A549 (cell line): ENCODE measurements around the gene MT1E. TPM values are rescaled to one million over a fixed set of nuclear protein-coding genes. Genes with fewer than 3 reads are reported as not detected.
A peak's percentile ranks its signal among the peaks of the same experiment; 100 is the strongest.

Experiments
- ATAC-seq, 2 experiments: fragments of 200-7000 bp in 1 of 2; fragments of >200 bp in 1 of 2; cut with Nextera tagmentation in 1 of 2; cut with Tn5 transposase in 1 of 2; 3 replicates each; pipeline versions ENCODE4 v1.8.0 to v1.9.1; 2018 to 2020; ENCODE audit warnings: mild to moderate bottlenecking in 1 of 2, moderate library complexity in 1 of 2
- CTCF ChIA-PET: fragments of 300-600 bp; sonication (Branson Sonifier 250); formaldehyde crosslinking; extraction: SDS; loops from one replicate; lab custom pipeline; 2021; ENCODE audit warnings: antibody characterized with exemption, inconsistent platforms; lab: Yijun Ruan, JAX
- POLR2A ChIA-PET: fragments of 350-600 bp; formaldehyde crosslinking; extraction: SDS; loops from one replicate; lab custom pipeline; 2021; ENCODE audit warnings: antibody characterized with exemption, inconsistent platforms; lab: Yijun Ruan, JAX
- DNase-seq, 2 experiments: peaks; one replicate each; pipeline versions ENCODE4 v3.0.0 to v3.0.0-alpha.2; 2011 to 2016; ENCODE audit warnings: low read depth in 1 of 2, low spot score in 1 of 2
- FAIRE-seq: peaks from 2 replicates; lab custom pipeline; 2011; peaks lifted over from hg19 to GRCh38; lab: Jason Lieb, UNC
- H3K27ac ChIP-seq, 2 experiments: fragments of >200 bp; sonication (Bioruptor Twin); formaldehyde crosslinking; 3 replicates each; pipeline ENCODE4 v1.5.1; 2016 to 2017
- H3K4me1 ChIP-seq: fragments of >200 bp; sonication (Bioruptor Twin); formaldehyde crosslinking; 3 replicates; pipeline ENCODE4 v1.6.1; 2016
- H3K4me2 ChIP-seq: fragments of >200 bp; sonication (Bioruptor Twin); formaldehyde crosslinking; 3 replicates; pipeline ENCODE4 v1.6.1; 2016
- H3K4me3 ChIP-seq: fragments of >200 bp; sonication (Bioruptor Twin); formaldehyde crosslinking; 3 replicates; pipeline ENCODE4 v1.5.1; 2016
- H3K9me3 ChIP-seq: fragments of >200 bp; sonication (Bioruptor Twin); formaldehyde crosslinking; 3 replicates; pipeline ENCODE4 v1.6.1; 2016
- CBX2 ChIP-seq: fragments of 200-600 bp; sonication (generic); IDR thresholded peaks from 2 replicates; pipeline ENCODE4 v1.6.1; 2016; ENCODE audit warnings: low read depth, mild to moderate bottlenecking, borderline replicate concordance
- CEBPB ChIP-seq, 2 experiments: fragments of >200 bp in 1 of 2; sonication (Bioruptor Twin) in 1 of 2; formaldehyde crosslinking in 1 of 2; IDR thresholded peaks; 2 replicates each; pipeline ENCODE4 v1.6.1; 2012 to 2016
- CHD4 ChIP-seq: fragments of 200-600 bp; sonication (generic); IDR thresholded peaks from 2 replicates; pipeline ENCODE4 v1.6.1; 2016; ENCODE audit warnings: antibody characterized with exemption, mild to moderate bottlenecking, borderline replicate concordance
- FOSL2 ChIP-seq, 2 experiments: fragments of 450-650 bp in 1 of 2; fragments of >200 bp in 1 of 2; sonication (Bioruptor Twin) in 1 of 2; formaldehyde crosslinking; IDR thresholded peaks; 2 replicates each; pipeline versions ENCODE4 v1.5.0 to v1.6.1; 2016 to 2020; ENCODE audit warnings: mild to moderate bottlenecking in 1 of 2, moderate library complexity in 1 of 2
- HES2 ChIP-seq: fragments of >200 bp; sonication (Bioruptor Twin); formaldehyde crosslinking; IDR thresholded peaks from 2 replicates; pipeline ENCODE4 v1.6.1; 2016
- HEYL ChIP-seq: fragments of 250-450 bp; sonication (Bioruptor Pico); IDR thresholded peaks from 2 replicates; pipeline ENCODE4 v1.8.0; 2021; ENCODE audit warnings: mild to moderate bottlenecking, moderate library complexity
- HOXB13 ChIP-seq: fragments of 250-450 bp; sonication (Bioruptor Pico); IDR thresholded peaks from 2 replicates; pipeline ENCODE4 v1.5.0; 2020; ENCODE audit warnings: low read depth, mild to moderate bottlenecking, moderate library complexity
- JUN ChIP-seq, 2 experiments: fragments of >200 bp; sonication (Bioruptor Twin); formaldehyde crosslinking; IDR thresholded peaks; 2 replicates in 1 of 2; 3 replicates in 1 of 2; pipeline ENCODE4 v1.6.1; 2016 to 2017
- KDM5A ChIP-seq: fragments of 200-600 bp; sonication (generic); IDR thresholded peaks from 2 replicates; pipeline ENCODE4 v1.6.1; 2016; ENCODE audit warnings: antibody characterized with exemption, mild to moderate bottlenecking
- MAFK ChIP-seq: fragments of 450-650 bp; IDR thresholded peaks from 2 replicates; pipeline ENCODE4 v1.6.1; 2014; ENCODE audit not compliant: partially characterized antibody
- NFE2L2 ChIP-seq: fragments of 150-350 bp; conservative IDR thresholded peaks from 2 replicates; pipeline ENCODE4 v1.6.1; 2014; ENCODE audit warnings: low read length
- PHF8 ChIP-seq: fragments of 200-600 bp; sonication (generic); IDR thresholded peaks from 2 replicates; pipeline ENCODE4 v1.6.1; 2016; ENCODE audit warnings: low read depth, mild to moderate bottlenecking, antibody characterized with exemption, moderate library complexity, borderline replicate concordance
- POLR2A ChIP-seq: IDR thresholded peaks from 2 replicates; pipeline ENCODE4 v1.6.1; 2012; ENCODE audit warnings: mild to moderate bottlenecking, low read length
- POLR2AphosphoS2 ChIP-seq: conservative IDR thresholded peaks from 2 replicates; pipeline ENCODE4 v1.6.1; 2012; ENCODE audit warnings: low read length, improper control_type of control experiment, inconsistent platforms
- RAD21 ChIP-seq, 2 experiments: fragments of >200 bp in 1 of 2; sonication (Bioruptor Twin) in 1 of 2; formaldehyde crosslinking in 1 of 2; IDR thresholded peaks in 1 of 2; conservative IDR thresholded peaks in 1 of 2; 2 replicates in 1 of 2; 3 replicates in 1 of 2; pipeline ENCODE4 v1.6.1; 2012 to 2018; ENCODE audit warnings: inconsistent platforms in 1 of 2
- RCOR1 ChIP-seq: fragments of 150-350 bp; IDR thresholded peaks from 2 replicates; pipeline ENCODE4 v1.6.1; 2014; ENCODE audit warnings: antibody characterized with exemption, low read length, low read depth
- SMC3 ChIP-seq: fragments of >200 bp; sonication (Bioruptor Twin); formaldehyde crosslinking; IDR thresholded peaks from 3 replicates; pipeline ENCODE4 v1.6.1; 2018; ENCODE audit warnings: inconsistent platforms
- TP53 ChIP-seq: fragments of 250-450 bp; sonication (Bioruptor Pico); IDR thresholded peaks from 2 replicates; pipeline ENCODE4 v1.5.0; 2021; ENCODE audit warnings: mild to moderate bottlenecking, moderate library complexity
- USF2 ChIP-seq: fragments of 450-650 bp; IDR thresholded peaks from 2 replicates; pipeline ENCODE4 v1.6.1; 2014; ENCODE audit warnings: antibody characterized with exemption
- WGBS: methylation state at CpG from one replicate; pipeline ENCODE4 v1.1.6; 2017; ENCODE audit errors: missing lambda C conversion rate; 5-methylcytosine and 5-hydroxymethylcytosine counted together
- polyA plus RNA-seq, 4 experiments: library from polyadenylated mRNA; depleted of rRNA in 3 of 4; stranded (reverse); fragments of >200 nt; fragmentation: RNase III in 1 of 4; extraction: RNeasy Plus Mini Kit Qiagen cat#74134 plus additional on column Dnase treatment in 1 of 4; gene quantifications; 2 replicates in 3 of 4; 3 replicates in 1 of 4; pipeline ENCODE4 v1.2.3, GENCODE V29; 2011 to 2017

The MT1E gene
- polyA plus RNA-seq, 2 of the 4 experiments (the other 2 are of a cell fraction) = not detected

- H3K4me3 ChIP-seq = no peak overlapping the region
- WGBS = 50% methylated on average over 1 of the region's 1 CpG
- DNase-seq = no peak
- H3K4me1 ChIP-seq = peaks cover 14% of the 10 kb centered on the region; the same call in 2 of the 3 replicates
- TF ChIP-seq HEYL = no peak
- TF ChIP-seq POLR2AphosphoS2 = no peak
- TF ChIP-seq PHF8 = no peak
- no peak for TF ChIP-seq TP53 (CRISPR knock-in tag)
- TF ChIP-seq CHD4 = no peak
- TF ChIP-seq USF2 = no peak
- TF ChIP-seq FOSL2 (IDR thresholded peaks at IDR 0.05) = no peak
- TF ChIP-seq FOSL2 (CRISPR knock-in tag; IDR thresholded peaks at IDR 0.05) = no peak
- no peak for TF ChIP-seq CBX2
- no peaks in the 10 kb centered on the region for H3K9me3 ChIP-seq
- H3K4me2 ChIP-seq = no peak overlapping the region
- CTCF ChIA-PET = interaction anchor here (1.3 to 25.6 kb wide), 3 partner anchors 9 to 43 kb away, joined by 5 to 340 read pairs (median 15); partner anchors contain the start of gene MT2A
- POLR2A ChIA-PET = no interaction called here
- no peak overlapping the region for H3K27ac ChIP-seq
- FAIRE-seq = no peak
- no peak for ATAC-seq
These were observed 27.0 kb downstream of the MT1E start for GRCh38 chr16:56652600-56652999.

GRCh38 chr16:56653218-56653617 is 27.6 kb downstream of the MT1E start:
- 91% methylated on average over 7 of the region's 7 CpGs for WGBS
- POLR2A ChIA-PET = no interaction called here
- Histone ChIP-seq H3K9me3 (no peaks in the 10 kb centered on the region), H3K27ac (no peak overlapping the region), H3K4me2 (no peak overlapping the region), H3K4me3 (no peak overlapping the region), H3K4me1 (peaks cover 14% of the 10 kb centered on the region; the same call in 2 of the 3 replicates)
- DNase-seq (no peak), FAIRE-seq (no peak), ATAC-seq (no peak)
- CTCF ChIA-PET = interaction anchor here (1.3 to 25.6 kb wide), 3 partner anchors 10 to 44 kb away, joined by 5 to 340 read pairs (median 15); partner anchors contain the start of gene MT2A
- TF ChIP-seq NFE2L2 (no peak), CHD4 (no peak), HOXB13 (CRISPR knock-in tag) (no peak), RAD21 (conservative IDR thresholded peaks at IDR 0.05 in 1 of 2, IDR thresholded peaks at IDR 0.05 in 1 of 2) (no peak), JUN (IDR thresholded peaks at IDR 0.05) (no peak), MAFK (no peak), RCOR1 (no peak), HES2 (no peak), PHF8 (no peak)

- Histone ChIP-seq H3K4me3 (peak within 1 kb of the TSS; percentile 56), H3K4me2 (peak within 1 kb of the TSS; percentile 87), H3K4me1 (peaks cover 6% of the 10 kb centered on the region; the same call in 2 of the 3 replicates), H3K9me3 (no peaks in the 10 kb centered on the region), H3K27ac (peak within 1 kb of the TSS; percentile 75 to 83)
- peak; percentile 93 to 94 for ATAC-seq
- ChIA-PET POLR2A (interaction anchor here (0.5 to 1.4 kb wide), 13 partner anchors 10 to 178 kb away, joined by 3 to 16 read pairs (median 4); partner anchors contain the start of genes MT1G, MT1X and MT2A), CTCF (interaction anchor here (0.8 to 25.6 kb wide), 5 partner anchors 15 to 144 kb away, joined by 3 to 340 read pairs (median 4); partner anchors contain the start of gene MT2A)
- FAIRE-seq = no peak
- peak; percentile 75 to 78 for DNase-seq
- WGBS = 24% methylated on average over 35 of the region's 46 CpGs
- TF ChIP-seq KDM5A (no peak), CEBPB (IDR thresholded peaks at IDR 0.05) (peak in 1 of 2 experiments; percentile 68; a peak in 2 of 4 replicates), SMC3 (peak; percentile 13; the same call in 1 of the 3 replicates), POLR2A (0 out of 2 replicates have a peak, but pooled peaks have one; percentile 15)
- TF ChIP-seq, all 56 proteins: peak for 3
These were observed 32.2 kb downstream of the MT1E start, which contains the start of gene MT1F for GRCh38 chr16:56657555-56658326. Gene MT1F, plus strand, starts transcription at chr16:56657959. Its CDS starts 100 bp downstream, at chr16:56658059.
